Limb (tissue), 2 donors: Measurements from ENCODE around the gene RAB40B.
"Not testable (repeated sequence)": the region's sequence is repeated elsewhere in the genome, so short reads cannot be mapped to it uniquely, and the experiment has no call there.

Source experiments
- DNase-seq, 2 donors: peaks; one replicate each; pipeline ENCODE4 v3.0.0-alpha.2; 2016; ENCODE audit errors: extremely low spot score in 2 of 2

RAB40B gene

DNA sequence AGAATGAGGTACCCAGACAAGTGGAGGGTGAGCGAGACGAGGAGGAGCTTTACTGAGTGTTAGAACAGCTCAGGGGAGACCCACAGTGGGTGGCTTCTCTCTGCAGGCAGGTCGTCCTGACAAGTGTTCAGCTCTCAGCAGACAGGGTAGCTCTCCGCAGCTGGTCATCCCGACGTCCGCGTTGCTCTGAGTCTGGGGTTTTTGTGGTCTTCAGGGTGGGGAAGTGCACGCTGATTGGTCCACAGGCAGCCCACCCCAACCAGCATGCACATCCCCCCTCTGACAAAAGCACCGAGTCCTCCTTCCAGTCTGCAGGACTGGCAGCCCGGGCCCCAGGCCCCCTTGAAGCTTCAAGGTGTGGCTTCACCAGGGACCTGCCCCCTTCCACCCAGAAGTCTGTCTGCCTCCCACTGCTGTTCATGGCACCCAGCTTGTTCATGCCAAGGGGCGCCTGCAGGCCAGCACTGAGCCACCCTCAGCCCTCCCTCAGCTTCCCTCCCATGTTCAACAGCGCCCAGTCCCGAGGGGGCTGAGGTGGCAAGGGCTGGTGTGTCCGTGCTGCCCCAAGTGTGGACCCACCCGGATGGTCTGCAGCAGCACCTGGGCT, 30.4 kb downstream of the RAB40B start:
- no peak for DNase-seq

DNA sequence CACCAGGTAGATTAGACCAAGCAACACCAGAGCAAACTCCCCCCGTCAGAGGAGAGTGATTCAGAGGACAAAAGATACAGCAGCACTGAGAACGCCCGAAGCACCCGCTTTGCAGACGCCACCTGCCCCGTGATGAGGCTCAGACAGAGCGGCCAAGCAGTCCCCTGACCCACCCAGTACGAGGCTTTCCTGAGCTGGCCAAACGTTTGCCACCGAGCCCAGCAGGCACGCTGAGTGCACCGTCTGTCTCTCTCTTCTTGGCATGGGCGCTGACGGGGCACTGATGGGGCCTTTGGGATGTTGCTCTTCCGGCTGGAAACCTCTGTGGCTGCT, 30.9 kb downstream of the RAB40B start:
- DNase-seq: no peak

DNA sequence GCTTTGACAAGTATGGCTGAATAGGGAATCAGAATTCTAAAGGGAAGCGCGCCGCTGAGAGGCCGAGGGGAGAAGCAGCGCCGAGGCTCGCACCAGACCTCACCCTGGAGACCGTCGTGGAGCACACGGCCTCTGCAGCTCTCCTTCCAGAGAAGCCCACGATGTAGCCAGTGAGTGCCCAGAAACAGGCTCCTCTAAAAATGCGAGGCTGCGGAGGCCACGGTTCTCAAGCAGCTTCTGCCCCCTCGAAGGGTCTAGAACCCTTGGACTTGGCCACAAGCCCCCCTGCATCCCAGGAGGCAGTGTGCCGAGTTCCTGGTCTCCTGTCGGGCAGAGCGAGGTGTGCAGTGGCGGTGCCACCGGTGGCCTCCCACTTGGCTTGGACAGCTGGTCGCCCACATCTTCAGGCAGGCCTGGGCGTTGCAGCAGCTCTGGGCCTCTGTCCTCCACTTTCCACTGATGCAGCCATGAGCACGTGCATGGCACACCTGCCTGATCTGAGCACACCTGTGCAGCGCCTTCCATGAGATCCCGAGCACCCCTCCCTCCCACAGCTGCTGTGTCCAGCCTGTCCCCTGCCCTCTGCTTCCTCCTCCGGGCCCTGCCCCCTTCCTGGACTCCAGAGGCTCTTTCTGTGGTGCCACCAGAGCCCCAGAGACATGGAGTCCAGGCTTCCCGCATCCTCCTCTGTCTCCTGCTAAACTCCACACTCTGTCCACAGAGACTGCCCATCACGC, 31.4 kb downstream of the RAB40B start:
- no peak for DNase-seq

DNA sequence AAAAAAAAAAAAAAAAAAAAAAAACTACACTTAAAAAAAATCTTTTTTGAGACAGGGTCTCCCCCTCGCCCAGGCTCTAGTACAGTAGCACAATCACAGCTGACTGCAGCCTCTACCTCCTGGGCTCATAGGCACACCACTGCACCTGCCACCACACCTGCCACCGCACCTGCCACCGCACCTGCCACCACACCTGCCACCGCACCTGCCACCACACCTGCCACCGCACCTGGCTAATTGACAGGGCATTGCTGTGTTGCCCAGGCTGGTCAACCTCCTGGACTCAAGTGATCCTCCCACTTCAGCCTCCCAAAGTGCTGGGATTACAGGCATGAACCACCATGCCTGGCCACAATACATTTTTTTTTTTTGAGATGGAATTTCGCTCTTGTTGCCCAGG, 32.6 kb downstream of the RAB40B start:
- DNase-seq: no peak

DNA sequence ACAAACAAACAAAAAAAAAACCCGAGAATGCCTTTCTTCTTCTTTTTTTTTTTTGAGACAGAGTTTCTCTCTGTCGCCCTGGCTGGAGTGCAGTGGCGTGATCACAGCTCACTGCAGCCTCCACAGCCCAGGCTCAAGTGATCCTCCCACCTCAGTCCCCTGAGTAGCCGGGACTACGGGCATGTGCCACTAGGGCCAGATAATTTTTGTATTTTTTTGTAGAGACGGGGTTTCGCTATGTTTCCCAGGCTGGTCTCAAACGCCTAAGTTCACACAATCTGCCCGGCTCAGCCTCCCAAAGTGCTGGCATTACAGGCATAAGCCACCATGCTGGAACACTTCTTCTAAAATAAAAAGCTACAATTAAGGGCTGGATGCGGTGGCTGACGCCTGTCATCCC, 33.3 kb downstream of the RAB40B start:
- no peak for DNase-seq

DNA sequence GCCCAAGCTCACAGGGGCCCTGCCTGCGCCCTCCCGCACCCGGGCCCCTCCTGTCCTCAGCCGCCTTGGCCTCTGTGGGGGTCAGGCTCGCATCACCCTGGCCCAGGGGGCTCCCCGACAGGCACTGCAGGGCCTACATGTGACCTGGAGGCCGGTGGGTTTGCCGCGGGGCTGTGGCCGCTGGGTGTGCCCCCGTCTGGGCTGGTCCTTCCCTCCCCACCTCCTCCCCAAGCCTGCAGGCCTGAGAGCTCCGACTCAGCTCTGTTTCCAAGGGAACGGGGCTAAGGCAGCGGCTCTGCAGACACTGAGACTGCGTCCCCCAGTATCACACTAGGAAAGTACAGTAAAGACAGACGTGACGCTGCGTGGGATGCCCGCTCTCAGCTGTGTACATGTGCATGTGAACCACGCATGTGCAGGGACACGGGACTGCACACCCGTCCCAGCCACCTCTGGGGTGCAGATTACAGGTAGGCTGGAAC, 33.8 kb downstream of the RAB40B start:
- DNase-seq: no peak

DNA sequence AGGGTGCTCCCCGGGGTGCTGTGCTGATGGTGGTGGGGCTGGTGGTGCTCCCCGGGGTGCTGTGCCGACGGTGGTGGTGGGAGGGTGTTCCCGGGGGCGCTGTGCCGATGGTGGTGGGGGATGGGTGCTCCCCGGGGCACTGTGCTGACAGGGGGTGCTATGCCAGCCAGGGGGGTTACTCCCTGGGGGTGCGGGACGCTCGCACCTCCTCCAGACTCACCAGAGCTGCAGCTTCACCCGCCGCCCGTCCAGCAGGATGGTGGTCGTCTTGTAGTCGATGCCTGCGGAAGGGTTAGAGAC, 34.3 kb downstream of the RAB40B start:
- no peak for DNase-seq

DNA sequence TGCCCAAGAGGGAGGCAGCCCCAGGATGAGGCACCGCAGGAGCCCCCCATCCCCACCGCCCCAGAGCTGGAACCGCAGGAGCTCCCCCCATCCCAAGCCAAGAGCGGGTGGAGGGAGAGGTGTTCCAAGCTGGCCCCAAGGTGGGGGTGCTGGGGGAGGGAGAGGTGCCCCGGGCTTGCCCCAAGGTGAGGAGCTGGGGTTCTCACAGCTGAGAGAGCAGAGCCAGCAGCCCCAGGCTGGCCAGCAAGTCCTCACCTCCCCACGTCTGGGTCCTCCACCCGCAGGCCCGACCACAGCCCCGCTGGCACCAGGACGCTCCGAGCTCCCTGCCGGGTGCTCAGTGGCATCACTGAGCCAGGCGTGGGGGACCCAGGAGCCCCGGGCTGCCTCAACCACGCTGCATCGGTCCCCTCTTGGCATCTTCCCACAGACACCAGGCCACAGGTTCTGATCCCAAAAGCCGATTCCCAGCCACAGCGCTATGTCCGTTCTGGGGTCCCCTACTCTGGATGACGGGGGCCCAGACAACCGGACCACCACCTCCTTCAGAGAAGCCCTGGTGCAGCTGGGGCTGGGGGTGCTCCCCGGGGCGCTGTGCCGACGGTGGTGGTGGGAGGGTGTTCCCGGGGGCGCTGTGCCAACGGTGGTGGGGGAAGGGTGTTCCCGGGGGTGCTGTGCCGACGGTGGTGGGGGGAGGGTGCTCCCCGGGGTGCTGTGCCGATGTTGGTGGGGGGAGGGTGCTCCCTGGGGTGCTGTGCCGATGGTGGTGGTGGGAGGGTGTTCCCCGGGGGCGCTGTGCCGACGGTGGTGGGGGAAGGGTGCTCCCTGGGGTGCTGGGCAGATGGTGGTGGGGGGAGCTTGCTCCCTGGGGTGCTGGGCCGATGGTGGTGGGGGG, 34.9 kb downstream of the RAB40B start:
- no peak for DNase-seq

DNA sequence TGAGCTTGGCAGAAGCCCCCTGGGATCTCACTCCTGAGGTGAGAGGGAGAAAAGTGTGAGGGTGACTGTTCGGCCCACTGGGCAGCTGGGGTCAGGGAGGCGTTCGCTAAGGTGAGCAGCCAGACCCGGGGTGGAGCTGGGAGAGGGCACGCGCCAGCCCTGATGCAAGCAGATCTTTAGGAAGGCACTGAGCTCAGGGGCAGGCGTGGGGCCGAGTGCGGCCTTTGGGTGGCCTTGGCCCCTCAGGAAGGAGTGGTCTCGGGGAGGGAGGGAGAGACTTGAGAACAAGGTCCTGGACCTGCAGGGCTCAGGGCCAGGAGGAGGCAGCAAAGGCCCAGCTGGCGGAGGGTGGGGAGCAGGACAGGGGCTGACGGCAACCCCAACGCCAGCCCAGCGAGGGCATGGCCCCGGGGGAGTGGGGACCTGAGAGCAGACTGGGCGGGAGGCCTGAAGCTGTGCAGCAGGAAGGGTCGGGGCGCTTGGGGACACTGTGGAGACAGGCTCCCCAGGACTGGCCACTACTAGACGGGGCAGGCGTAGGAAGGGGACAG, 35.7 kb downstream of the RAB40B start:
- DNase-seq: no peak

DNA sequence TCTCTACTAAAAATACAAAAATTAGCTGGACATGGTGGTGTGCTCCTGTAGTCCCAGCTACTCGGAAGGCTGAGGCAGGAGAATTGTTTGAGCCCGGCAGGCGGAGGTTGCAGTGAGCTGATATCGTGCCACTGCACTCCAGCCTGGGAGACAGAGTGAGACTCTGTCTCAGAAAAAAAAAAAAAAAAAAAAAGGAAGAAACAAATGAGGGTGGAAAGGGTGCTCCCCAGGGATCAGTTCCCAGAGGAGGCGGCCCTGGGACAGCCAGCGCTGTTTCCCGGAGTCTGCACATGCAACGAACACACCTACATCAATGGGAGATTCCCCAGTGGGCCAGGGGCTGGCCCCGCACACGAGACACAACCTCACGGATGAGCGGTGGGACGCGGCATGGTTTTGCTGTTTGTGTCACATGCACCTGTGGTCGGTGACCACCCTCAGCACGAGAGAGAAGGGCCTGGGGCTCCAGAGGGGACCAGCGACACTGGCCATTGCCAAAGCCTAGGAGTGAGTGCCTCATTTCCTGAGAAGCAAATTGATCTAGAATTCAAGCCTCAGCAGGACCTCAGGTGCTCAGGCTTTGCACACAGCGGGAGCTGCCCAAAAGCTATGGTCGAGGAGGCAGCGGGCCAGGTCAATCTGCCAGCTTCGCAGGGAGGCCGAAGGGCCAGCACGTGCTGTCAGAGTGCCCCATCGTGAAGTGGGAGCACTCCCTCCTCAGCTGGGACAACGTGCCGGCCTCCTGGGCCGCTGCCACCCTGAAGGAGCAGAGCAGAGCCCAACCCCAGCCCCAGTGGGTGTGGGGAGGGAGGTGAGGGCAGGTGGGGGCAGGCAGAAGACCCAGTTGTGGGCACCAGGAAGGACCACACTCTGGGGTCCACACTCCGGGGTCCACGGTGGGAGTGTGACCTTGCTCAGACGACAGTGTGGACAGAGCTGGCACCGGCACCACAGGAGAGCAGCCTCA, 36.5 kb downstream of the RAB40B start:
- DNase-seq: no peak

DNA sequence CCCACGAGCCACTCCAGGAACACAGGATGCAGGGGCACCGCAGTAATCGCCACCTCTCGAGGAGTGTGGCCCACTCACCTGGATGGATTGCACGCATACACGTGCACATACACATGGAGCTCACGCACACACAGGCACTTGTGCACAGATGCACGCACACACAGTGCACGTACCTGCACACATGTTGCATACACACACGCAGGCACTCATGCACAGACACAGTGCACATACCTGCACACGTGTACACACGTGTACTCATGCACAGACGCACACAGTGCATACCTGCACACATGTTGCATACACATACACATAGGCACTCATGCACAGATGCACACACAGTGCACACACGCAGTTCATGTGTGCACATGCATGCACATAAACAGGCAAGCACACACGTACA, 38.6 kb downstream of the RAB40B start:
- no peak for DNase-seq

DNA sequence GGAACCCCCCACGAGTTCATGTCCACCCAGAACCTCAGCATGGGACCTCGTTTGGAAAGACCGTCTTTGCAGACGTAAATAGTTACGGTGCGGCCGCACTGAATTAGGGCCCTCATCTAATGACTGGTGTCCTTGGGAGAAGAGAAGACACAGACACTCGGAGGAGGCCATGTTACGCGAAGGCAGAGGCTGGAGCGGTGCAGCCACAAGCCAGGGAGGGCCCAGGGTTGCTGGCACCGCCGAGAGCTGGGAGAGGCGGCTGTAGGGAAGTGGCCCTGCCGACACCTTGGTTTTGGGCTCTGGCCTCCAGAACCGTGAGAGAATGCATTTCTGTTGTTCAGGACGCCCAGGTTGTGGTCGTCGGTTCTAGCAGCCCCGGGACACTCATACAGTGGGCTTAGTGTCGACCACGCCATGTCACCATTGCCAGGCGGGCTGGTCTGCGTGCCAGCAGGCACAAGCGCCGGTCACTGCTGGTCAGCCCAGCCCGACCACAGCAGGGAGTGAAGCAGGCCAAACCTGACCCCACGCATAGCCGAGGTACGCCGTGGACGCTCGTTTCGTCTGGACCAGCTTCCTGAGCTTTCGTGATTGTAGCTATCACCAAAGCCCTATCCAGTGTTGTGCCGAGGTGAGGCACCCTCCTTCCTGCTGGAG, 39.6 kb downstream of the RAB40B start:
- no peak for DNase-seq

DNA sequence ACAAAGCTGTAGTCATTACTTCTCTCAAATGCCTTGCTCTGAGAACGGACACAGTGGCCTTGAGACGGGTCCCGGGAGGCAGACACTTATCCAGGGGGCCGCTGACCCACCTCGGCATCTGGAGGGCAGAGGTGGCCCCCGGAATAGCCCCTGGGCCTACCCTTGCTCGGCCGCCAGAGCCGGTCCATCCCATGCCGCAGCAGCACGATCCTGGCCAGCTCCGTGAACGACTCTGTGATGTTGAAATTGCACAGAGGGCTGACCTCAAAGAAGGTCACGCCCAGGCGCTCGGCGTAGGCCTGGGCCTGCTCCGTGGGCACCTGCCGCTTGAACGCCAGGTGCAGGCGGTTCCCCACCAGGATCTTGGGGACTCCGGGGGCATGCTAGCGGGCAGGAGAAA, 40.2 kb downstream of the RAB40B start:
- no peak for DNase-seq

DNA sequence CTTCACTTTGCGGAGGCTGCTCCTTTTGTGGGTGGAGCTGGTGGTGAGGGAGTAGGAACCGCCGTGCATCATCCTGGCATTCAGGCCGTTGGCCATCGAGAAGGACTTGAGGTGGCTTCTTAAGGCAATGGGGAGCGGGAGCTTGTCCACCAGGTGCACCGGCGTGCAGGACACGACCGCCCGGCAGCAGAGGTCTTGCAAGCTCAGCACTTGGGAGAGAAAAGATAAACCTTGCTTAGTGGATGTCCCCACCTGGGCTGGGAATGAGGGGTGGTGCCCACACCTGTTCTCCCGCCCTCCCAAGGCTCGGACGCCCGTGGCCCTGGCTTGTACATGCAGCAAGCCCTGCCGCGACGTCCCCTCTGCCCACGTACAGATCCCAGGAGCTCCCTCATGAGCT, 40.6 kb downstream of the RAB40B start:
- DNase-seq: no peak

DNA sequence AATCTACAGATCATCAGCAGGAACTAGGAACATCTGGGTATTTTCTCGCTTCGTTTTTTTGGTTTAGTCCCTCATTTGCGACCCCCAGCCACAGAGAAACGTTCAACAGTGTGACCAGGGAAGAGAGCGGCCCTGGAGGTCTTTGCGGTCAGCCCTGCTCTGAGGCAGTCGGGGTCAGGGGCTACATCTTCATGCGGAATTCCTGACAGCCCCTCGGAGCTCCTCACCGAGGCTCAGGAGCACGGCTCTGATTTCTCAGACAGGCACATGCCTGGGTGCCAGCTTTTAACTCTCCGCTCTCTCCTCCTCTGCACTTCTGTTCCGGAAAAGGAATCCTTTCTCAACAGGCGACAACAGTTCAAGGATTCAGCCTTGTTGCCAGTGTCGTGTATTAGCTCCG, 42.2 kb downstream of the RAB40B start:
- DNase-seq: no peak

DNA sequence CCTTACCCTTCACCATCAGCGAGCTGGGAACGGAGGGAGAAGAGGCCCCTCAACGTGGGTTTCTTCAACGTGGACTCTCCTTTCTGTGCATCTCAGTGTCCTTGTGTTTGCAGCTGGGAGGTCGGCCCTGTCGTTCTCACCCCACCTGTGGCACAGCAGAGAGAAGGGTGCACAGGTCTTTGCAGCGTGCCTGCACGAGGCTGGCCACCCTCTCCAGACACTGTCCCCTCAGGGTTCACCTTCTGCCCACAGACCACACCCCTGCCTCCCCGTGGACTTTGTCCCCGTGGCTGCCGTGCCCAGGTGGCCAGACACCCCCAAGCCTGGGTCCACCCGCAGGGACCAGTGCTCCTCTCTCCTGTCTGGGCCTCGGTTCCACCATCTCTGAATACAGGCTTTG, 43.0 kb downstream of the RAB40B start:
- no peak for DNase-seq

DNA sequence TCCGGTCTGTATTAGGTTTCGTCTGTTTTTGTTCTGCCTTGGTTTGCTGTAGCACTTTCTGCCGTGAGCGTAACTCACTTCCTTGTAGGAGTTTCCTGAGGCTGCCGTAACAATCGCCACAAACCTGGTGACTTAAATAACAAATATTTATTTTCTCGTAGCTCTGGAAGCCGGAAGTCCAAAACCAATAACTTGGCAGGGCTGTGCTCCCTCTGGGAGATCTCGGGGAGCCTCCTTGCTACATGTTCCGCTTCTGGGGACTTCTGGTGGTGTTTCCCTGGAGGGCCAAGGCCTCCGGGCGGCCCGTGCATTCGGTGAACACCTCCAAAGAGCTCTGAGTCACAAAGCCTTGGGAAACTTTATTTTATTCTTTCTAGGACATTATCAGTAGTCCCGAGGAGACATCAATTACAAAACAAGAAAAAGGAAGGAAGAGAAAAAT, 43.4 kb downstream of the RAB40B start:
- no peak for DNase-seq

DNA sequence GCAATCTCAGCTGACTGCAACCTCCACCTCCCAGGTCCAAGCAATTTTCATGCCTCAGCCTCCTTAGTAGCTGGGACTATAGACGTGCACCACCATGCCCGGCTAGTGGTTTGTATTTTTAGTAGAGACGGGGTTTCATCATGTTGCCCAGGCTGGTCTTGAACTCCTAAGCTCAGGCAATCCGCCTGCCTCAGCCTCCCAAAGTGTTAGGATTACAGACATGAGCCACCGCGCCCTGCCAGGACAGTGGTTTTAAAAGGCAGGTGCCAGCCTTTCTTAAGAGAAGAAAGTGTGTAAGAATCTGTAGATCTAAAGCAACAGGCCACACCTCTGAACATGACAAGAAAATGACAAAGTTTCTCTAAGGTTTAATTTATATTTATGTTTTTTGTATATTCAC, 43.9 kb downstream of the RAB40B start:
- not testable (repeated sequence) for DNase-seq

DNA sequence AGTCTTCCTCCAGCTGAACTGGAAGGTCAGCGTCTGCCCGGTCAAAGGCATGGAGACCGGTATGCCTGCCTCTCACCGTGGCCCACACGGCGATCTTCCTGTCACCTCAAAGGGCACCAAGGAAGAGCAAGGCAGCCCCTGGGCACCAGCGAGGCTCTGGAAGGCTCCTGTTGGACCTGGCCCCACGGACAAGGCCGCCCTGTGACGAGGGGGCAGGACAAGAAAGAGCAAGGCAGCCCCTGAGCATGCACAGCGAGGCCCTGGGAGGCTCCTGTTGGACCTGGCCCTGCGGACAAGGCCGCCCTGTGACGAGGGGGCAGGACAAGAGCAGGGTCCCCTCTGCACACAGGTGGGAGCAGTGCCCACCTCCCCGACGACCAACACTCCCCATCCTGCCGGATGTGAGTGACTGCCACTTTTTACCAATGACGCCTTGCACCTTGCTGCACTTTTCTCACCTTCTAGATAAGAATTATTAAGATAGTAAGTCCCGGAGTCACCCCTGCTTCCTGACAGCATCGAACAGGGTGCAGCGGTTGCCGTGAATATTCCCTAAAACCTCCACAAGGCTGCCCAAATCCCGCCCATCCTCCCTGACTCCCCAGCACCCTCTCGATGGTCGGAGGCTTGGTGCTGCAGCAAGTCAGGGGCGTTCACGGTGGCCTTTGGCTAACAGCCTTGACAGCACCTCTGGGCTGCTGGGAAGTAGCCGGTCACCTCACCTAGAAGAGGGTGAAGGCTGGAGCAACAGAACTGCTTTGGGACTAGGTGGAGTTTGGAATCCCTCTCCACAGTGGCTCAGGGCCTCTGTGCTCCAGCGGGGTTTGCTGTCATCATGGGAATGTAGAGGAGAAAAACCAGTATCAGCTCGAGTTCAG, 44.6 kb downstream of the RAB40B start:
- no peak for DNase-seq

DNA sequence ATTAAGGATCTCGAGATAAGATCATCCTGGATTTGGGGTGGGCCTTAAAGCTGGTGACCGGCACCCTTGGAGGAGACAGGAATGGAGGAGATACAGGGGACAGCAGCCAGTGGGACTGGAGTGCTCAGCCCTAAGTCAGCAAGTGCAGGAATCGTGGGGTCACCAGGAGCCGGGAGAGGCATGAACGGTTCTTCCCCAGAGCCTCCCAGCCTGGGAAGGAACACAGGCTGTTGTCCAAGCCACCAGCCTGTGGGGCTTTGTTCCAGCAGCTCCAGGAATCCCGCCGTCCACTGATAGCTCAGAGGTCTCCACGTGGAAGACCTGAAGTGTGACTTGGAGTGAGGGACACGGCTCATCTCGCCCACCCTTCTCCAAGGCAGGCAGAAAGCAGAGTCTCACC, 47.8 kb downstream of the RAB40B start:
- DNase-seq: no peak
